Fibroblast of skin of scalp (primary cell): ENCODE data around the gene GLI3.

Experiments used
- DNase-seq: peaks from one replicate; pipeline ENCODE4 v3.0.0-alpha.2; 2013

The GLI3 gene

DNA sequence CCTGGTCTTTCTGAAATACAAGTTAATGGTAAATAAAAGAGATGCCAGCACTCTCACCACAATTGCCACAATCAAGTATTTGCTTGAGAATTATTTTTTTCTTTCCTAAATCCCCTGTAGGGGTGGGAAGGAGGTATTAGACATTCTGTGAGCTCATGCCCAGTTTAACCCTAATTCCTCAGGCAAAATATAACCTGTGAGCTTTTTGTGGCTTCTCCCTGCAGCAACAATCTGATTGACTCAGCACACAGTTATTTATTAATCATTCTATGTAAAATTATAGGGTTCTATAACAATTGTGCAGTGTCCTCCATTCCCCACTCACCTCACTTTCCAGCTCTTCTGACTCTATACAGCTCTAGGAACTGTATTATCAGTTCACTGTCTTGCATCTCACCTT is 66.3 kb downstream of the GLI3 start:
- DNase-seq, result peak; percentile 20

DNA sequence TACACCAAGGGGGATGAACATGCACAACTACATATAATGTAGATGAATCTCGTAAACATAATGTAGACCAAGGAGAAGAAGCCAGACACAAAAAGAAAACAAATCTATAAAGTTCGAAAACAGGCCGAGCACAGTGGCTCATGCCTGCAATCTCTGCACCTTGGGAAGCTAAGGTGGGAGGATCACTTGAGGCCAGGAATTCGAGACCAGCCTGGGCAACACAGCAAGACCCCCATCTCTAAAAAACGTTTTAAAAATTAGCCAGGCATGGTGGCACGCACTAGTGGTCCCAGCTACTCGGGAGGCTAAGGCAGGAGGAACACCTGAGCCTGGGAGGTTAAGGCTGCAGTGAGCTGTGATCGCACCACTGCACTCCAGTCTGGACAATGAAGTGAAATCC is 68.5 kb downstream of the GLI3 start:
- no peak for DNase-seq

DNA sequence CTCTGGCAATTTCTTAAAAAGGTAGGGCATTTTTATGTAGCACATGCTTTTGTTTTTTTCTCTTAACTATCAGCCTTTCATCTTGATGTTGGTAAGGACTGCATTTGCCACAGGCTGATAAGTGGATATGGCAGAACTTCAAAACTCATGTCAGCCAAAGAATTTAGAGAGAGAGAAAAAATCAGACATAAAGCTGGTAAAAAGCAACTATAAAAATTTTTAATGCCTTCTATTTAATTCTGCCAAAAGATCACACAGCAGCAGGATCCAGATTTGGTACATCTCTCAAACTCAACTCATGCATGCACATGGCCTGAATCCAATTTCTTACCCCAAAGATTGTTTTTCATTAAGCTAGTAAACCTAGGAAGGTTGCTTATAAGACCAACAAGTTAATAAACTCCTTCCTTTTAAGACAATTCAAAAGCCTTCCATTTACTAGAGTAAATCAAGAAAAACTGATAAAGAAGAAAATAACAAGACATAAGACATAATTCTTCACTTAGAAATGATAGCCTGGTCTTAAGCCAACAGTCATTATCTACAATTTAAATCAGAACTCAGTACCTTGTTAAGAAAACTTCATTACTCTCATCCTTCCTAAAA is 69.3 kb downstream of the GLI3 start:
- DNase-seq, result no peak

DNA sequence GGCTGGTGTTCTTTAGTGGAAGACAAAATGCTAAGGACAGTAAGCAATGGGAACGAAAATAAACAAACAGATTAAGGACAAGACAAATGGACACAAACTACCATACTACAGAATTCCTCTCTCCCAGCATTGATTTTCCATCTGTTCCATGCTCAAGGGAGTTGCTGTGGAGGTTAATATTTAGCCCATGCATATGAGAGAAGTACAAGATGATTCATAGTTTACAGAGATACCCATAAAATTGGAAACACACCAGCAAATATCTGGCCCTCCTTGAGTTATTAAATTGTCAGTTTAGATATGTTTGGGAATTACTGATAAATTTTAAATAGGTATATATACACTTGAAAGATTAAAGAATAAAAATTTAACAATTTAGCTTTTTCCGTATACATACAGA is 69.8 kb downstream of the GLI3 start:
- DNase-seq, result no peak

DNA sequence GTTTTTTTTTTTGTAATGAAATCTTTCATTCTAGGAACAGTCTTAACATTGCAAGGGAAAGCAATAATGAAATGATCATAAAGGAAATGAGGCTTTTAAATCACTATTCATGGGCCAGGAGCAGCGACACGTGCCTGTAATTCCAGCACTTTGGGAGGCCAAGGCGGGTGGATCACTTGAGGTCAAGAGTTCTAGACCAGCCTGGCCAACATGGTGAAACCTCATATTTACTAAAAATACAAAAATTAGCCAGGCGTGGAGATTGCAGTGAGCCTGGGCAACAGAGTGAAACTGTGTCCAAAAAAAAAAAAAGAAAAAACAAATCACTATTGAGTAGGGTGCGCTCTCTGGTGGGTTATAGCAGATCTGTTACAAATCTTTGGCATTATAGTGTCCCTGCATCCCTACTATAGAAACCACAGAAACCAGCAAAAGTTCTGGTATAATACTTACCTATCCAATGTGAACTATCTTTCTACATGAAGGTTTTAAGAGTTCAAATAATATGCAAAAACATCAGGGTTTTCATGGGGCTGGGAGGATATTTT is 72.1 kb downstream of the GLI3 start:
- no peak for DNase-seq

DNA sequence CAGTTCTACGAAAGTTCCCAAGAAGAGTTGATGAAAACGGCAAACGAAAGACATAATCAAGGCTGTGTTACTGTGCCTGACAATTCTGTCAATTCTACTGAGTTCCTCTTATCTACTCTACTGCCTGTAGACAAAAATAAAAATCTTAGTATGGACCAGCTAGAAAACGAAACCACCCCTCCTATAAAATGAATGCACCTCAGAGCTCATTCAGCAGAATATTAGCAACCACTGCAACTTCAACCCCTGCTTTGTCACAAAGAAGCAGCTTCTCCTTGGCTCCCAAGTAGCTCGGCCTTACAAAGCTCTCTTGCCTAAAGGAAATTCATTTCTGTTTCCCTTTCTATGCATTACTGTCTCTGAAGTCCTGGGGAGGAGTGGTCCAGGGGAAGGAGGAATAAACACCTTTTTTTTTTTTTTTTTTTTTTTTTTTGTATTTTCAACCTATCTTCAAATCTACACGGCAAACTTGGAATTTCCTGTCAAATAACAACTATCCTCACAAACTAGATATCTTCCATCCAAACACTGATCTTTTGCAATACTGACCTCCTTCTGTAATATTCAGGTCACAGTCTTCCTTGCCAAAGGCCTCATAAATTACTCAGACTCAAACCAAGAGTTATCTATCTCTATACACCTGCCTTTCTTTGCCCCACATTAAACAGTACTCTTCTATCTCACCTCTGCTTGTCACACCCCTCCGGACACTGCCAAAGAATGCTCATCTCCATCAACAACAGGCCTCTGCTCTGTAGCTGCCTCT is 74.3 kb downstream of the GLI3 start:
- no peak for DNase-seq

DNA sequence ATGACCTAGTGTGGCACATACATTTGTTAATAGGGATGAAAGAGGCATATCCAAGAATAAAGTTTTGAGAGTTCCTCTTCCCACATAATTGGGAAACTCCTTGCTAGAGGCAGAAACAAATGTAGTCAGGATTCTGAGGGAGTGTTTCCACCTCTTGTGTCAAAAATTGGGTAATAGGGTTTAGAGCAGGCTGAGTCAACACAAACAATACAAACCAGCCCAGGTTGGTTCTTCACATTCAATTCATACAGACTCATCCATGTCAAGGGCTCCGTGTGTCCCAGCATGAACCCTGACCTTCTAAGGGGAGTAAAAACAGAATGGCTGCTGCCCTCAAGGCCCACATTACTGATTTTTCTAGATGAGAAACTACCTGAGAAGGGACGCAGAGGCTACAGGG is 75.3 kb downstream of the GLI3 start:
- DNase-seq, result no peak

DNA sequence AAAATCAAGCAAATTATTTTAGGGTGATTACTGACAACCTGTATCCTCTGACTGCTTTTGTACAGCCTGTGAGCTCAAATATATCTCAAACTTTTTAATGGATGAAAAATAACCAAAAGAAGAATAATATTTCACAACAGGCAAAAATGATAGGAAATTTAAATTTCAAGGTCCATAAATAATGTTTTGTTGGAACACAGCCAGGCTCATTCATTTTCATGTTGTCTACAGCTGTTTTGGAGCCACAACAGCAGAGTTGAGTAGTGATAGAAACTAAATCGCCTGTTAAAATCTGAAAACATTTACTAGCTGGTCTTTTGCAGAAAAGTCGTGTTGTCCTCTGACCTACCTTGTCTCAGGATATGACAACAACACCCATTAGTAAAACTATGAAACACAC is 75.9 kb downstream of the GLI3 start:
- DNase-seq, result no peak

DNA sequence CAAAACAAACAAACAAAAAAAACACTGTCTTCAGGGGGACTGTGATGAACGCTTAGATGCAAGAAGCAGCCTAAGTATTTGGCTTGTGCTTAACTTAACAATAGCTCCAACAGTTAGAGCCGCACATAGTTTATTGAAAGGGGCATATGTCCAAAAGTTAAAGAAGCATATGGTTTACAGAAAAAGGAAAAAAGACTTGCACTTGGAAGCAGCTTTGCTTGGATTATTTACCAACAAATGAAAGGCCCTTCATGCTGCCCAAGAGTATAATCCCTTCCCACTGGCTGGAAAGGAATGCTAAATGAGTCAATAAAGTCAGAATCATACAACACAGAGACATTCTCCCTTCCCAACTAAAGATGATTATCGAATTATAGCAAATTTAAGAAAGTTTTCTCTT is 77.9 kb downstream of the GLI3 start:
- no peak for DNase-seq

DNA sequence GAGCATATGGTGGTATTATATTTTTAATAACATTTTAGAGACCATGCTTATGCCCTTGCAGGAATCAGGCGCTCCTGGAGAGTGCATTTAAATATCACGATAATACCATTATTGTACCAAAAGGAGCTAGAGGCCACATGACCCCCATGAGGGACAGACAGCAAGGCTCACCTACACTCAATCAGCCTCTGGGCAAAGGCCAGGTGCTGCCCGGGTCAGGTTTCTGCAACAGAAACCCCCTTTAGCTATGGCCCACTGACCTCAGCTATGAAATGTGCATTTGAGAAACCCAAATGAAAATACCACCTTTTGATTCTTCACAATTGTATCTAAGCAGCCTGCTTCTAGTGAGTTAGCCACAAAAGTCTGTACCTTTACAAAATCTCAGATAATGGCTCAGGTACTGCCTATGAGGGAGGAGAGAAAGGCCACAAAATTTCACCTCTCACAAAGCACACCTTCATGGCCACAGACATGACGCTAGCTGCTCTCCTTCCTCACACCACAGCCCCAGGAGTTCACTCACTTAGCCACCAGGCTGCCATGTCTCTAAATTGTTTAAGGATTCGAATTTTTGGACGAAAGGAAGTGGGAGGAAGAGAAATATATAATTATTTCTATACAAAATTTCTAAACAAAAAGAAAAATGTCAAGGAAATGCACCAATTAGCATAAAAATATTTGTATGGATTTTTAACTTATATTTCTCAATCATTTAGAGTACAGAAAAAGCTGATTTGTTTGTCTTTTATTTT is 79.9 kb downstream of the GLI3 start:
- no peak for DNase-seq

DNA sequence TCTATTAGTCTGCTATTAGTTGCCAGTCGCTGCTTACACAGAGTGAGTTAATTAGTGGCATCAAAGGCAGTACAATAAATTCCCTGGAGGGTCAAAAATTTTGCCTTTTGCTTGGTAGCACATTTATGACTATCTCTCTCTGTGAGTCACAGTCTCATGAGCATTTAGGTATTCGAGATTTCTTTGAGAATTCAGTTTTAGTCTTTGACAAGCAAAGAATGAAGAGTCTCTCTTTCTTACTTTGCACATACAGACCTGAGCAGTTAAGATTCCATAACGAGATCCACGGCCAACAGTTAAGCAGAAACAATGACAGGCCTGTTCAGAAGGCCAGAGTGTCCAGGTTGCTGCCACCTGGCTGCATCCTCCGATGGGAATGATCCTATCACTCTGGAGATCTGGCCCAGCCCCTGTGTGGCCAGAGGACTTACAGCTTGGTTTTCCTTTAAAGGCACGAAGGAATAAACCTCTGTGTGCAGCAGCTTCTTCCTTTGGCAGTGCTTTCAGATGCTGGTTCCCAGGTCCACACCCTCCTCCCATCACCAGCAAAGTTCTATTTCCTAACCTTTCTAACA is 80.6 kb downstream of the GLI3 start:
- peak; percentile 78 for DNase-seq

DNA sequence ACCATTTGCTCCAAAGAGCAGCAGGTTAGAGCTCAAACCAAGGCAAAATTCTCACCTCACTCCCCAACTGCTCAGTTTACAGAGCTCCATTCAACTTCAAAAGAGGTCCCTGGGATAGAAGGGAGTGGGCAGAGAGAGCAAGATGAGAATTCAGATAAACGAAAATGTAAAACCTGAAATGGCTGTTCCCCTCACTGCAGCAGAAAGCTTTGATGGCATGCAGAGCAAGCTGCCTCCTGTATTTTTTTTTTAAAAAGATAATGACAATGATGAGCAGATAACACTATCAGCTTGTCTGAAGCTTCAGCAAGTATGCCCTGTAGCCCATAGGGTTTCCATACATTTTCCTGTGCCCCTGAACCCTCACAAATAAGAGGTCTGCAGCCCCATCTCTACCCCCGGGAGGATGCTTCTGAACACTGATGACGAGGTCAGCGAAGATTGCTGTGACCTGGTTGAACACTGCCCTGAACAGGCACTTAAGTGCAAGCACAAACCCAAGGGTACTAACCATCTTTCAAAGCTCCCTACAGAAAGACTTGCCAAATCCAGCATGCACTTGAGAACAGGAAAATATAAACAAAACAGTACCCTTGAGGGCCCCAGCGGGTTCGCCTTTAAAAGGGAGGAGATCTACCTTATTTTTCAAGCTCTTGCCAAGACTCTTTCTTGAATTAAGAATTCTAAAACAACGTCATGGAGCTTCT is 81.3 kb downstream of the GLI3 start:
- no peak for DNase-seq

DNA sequence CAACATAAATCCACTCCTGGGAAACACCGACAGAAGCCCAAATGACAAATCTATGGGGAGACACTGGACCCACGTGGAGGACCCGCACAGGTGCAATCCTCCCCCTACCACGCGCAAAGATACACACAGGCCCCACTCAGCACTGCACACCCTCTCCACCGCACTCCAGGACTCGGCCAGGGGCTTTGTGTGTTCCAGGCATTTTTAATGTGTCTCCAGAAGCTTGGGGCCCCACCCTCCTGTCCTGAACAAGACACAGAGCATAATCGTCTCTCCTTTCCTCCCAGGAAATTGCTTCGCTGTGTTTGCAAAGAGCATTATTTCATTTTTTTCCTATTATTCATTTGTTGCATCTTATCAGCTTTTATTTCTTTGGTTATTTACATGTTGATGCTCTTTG is 82.8 kb downstream of the GLI3 start:
- DNase-seq, result no peak

DNA sequence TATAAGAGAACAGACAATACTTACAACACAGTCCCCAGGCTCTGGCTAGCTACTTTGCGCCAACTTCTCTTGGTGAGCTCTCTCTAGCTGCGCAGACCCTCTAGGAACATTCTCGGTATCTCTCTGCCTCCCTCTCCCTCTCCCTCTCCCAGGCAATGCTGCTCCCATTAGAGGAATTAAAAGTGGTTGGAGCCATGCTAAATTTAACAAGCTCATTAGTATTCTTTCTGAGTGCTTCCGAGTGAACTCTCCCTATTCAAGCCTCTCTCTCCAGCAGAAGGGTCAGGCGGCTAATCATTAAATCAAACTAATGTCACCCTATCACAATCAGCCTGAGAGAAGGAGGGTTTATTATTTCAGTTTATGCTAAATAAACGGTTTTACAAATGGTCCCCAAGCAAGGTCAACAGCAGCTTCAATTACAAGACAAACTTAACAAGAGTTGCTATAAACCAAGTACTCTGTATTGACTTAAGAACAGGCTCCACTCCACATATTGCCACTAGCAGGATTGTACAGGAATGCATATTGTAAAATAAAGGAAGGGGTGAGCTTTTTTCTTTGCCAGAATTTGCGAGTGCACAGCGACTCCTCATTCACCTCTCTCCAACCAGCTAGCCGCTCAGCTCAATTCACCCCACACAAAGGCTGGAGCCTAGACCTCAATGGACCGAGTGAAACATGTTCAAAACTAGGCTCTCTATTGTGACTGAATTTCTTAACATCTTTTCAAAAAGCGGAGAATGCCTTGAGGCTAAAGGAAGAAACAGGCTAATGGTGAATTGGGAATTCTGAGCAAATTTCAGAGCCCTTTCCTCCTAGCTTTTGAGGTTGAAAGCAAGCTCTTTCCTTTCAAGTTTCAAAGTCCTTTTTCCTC is 84.4 kb downstream of the GLI3 start:
- DNase-seq, result no peak

DNA sequence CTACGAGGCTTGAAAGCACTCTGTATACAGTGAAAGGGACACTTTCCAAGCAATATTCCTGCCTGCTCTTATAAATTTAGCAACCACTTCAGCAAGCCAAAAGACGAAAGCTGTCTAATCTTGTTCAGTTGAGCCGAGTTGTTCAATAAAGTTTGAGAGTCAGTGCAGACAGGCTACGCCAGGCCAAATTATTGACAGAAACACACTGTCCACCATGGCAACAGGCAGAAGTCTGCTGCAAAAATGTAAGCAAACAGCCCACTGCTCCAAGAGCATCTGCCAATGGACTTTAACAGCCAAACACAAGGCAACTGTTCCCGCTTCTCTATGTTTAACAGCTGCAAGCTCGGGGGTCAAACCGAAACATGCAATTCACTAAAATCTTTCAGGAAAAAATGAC is 85.7 kb downstream of the GLI3 start:
- no peak for DNase-seq

DNA sequence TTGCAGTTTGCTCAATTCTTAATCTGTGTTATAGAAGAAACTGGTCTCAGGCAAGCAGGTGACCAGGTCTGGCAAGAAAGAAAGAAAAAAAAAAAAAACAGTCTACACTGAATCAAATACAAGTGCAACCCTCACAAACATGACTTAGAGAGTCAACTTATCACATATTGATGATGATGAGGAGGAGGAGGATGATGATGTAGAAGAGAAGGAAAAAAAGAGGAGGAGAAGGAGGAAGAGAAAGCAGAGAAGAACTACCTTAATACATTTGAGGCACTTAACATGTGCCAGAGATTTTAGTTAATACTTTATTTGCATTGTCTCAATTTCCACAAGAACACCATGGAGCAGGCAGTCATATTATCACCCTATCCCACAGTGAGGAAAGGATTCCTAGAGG is 91.5 kb downstream of the GLI3 start:
- DNase-seq, result no peak

DNA sequence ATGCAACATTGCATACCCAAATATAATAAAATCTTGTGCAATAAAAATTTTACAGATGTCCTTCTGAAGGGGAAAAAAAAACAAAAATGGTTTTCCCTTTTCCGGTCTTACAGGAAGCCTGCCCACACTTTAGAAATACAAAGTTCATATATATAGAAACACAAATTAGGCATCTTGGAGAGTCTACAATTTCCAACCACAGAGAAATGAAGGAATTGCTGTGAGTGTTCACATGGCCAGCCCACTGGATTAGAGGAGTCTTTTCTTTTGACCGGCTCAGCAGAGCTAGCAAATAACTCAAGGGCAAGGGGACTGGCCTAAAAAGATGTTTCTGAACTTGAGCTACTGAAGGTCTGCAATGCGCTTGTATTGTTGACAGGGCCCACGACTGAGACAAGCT is 92.4 kb downstream of the GLI3 start:
- DNase-seq, result peak; percentile 84

DNA sequence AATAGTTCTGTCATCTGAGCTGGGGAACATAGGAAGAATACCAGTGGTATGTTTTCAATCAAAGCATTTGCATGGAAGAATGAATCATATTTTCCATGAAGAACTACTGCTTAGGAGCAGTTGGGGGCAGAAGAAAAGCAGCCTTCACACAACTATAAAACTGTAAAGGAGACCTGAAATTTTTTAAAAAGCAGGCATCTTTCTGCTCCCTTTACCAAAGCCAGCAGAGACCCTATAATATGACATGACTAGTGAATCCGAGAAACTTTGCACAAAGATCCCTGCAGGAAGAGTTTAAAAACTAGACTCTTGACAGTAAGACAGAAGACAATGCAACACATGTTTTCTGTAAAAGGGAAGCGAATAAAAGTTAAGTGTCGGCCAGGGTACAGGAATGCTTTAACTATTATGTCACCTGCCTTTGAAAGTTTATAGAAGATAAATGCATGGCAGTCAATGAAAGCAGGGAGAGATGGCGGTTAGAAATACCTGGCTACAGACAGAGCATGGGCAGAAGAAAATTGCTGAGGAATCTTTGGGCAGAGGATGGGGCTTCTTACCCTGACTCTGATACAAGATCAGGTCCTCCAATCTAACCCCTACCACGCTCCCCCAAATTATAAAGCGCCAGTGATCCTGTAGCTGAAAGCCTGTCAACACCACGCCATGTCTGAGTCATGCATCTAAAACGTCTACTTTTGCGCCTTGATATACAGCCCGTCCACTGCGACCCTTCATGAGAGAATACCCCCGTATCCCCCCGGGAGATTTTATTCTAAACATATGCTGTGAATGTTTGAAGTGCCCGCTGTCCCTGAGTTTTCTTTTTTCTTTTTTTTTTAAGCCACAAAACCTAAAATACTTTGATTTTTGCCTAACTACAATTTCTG is 93.1 kb downstream of the GLI3 start:
- DNase-seq, result peak; percentile 79

DNA sequence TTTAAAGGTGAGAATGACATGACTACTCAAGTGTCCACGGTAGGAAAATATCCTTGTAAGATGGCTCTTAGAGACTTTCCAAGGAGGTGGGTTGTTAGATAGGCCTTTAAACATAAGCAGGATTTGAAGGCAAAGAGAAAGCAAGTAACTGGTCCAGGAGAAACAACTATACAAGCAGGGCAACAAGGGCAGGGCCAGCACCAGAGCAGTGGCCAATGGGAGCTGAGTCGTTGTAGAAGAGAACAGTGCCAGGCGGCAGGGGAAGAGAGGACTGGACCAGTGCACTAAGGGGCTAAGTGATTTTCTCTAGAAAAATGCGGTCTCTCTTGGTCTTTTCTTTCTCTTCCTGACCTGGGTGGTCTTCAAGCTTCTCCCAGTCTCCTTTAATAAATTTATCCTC is 94.9 kb downstream of the GLI3 start:
- no peak for DNase-seq

DNA sequence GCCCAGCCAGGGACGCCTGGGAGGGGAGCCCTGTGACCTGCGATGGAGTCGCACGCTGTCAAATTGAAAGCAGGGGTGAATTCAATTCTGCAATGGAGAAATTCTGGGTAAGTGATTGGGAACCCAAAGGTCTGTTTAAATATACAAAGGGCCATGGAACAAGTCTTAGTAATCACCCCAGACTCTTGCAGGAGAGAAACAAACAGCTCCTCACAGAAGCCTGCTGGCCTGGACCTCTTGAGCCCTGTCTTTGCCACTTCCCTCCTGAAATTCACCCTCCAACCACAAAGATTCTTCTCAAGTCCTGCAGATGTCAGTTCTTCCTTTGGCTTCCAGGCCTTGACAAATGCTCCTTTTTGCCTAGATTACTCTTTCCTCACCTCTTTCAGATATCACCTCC is 97.3 kb downstream of the GLI3 start:
- DNase-seq, result no peak

DNA sequence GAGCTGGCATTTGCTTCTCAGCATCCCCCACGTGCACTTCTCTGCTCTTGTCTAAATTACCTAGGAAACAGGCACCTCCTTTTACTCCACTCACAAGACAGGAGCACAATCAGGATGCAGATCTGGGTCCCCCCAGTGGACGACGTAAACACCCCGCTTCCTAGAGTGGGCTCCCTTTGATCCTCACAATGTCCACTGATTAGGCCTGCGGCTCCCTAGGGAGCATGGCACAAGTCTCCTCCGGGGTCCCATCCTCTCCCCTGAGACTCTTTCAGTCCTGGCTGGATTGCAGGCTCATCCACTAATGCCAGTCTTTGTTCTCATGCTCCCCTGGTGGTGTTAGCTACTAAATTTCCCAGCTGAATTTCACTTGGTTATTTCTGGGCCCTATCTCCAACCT is 98.3 kb downstream of the GLI3 start:
- no peak for DNase-seq
